NCI-H2171 treated with DMSO at 0.1 percent for 48 hours (cell line): Measurements from ENCODE around the gene DCP1B.
A peak's percentile ranks its signal among the peaks of the same experiment; 100 is the strongest.
"Not testable (repeated sequence)": the region's sequence is repeated elsewhere in the genome, so short reads cannot be mapped to it uniquely, and the experiment has no call there.

ENCODE experiments used
- DNase-seq: peaks from one replicate; lab custom pipeline; 2025; lab: John Stamatoyannopoulos, UW

Gene DCP1B

GRCh38 chr12:1974812-1975211, 29.4 kb downstream of the DCP1B start:
- DNase-seq, result no peak

GRCh38 chr12:1972856-1973317, 31.4 kb downstream of the DCP1B start:
- DNase-seq, result no peak

GRCh38 chr12:1972260-1972659, 32.0 kb downstream of the DCP1B start:
- no peak for DNase-seq

- no peak for DNase-seq
Measured at GRCh38 chr12:1970331-1970900, 33.8 kb downstream of the DCP1B start.

- no peak for DNase-seq
Measured at GRCh38 chr12:1966561-1967226, 37.6 kb downstream of the DCP1B start.

GRCh38 chr12:1965916-1966315, 38.3 kb downstream of the DCP1B start:
- DNase-seq, result no peak

- no peak for DNase-seq
Measured at GRCh38 chr12:1962051-1963020, 41.9 kb downstream of the DCP1B start.

- DNase-seq, result no peak
Measured at GRCh38 chr12:1956716-1957115, 47.5 kb downstream of the DCP1B start.

GRCh38 chr12:1949771-1950470, 54.3 kb downstream of the DCP1B start:
- DNase-seq, result no peak

DNA sequence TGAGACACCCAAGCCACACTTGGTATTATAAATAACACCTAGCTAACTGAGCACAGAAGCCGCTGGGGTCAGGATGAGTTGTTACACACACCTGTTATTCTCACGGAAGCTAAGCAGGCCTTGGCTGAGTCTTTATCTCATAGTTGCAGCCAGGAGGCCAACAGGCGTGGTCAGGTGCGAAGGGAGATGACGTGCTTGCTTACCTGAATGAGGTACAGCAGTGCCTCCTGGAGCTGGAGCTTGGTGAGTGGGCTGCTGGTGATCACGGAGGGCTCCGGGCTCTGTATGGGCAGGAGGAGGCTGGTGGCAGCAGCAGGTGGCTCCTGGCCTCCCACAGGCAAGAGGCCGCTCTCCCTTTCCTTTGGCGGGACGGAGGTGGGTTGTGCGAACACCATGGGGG, 55.4 kb downstream of the DCP1B start:
- DNase-seq, result no peak

- DNase-seq, result no peak
Measured at GRCh38 chr12:1947081-1947480, 57.2 kb downstream of the DCP1B start.

GRCh38 chr12:1946296-1946695, 58.0 kb downstream of the DCP1B start:
- DNase-seq, result no peak

- DNase-seq, result not testable (repeated sequence)
Measured at GRCh38 chr12:1945502-1945901, 58.8 kb downstream of the DCP1B start.

GRCh38 chr12:1939801-1940607, 64.3 kb downstream of the DCP1B start:
- peak; percentile 96 for DNase-seq

DNA sequence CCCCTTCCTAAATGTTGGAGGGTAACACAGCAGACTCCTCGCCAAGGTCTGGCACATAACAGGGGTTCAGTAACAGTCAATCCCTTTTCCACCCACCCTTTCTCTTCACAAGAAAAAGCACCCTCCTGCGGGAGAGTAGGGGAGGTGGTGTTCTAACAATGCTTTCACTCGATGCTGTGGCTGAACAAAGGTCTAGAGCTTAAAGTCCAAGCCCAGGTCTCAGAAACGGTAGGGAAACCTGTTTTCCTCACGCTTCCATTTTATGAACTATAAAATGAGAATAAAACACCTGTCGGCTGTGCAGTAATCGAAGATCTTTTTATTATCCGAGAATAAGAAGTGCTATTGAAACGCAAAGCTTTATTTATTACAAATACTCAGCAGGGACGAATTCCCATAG, 64.9 kb downstream of the DCP1B start:
- no peak for DNase-seq

GRCh38 chr12:1937481-1938224, 66.6 kb downstream of the DCP1B start:
- DNase-seq, result peak; percentile 34

- peak; percentile 97 for DNase-seq
Measured at GRCh38 chr12:1936406-1937320, 67.6 kb downstream of the DCP1B start.

DNA sequence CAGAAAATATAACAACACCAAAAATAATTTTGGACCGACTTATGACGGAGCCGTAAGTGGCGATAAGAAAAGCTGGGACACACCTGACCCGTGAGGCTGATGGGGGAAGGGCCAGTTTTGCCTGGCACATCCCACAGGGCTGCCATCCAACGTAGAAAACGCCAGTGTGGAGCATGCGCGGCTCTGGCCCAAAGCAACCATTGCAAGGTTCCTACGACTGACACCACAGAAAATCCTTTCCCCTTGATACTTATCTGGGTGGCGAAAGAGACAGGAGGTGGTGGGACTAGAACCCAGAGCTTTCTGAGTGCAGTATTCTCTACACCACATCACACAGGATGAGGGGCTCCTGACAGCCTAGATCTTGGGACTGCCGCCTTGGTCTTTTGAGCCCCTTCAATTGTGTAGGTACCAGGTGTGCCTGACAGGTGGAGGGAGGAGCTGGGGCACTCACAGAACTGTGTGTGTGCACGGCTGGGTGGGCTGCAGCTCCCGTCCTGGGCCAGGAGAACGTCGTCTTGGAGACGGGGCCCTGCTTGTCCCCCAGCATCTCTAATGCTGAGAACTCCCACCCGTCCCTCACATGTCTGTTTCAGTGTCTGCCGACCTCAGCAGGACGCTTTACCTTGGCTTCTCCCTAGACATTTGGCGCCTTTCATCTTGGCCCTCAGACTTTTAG, 68.4 kb downstream of the DCP1B start:
- DNase-seq, result peak; percentile 95

DNA sequence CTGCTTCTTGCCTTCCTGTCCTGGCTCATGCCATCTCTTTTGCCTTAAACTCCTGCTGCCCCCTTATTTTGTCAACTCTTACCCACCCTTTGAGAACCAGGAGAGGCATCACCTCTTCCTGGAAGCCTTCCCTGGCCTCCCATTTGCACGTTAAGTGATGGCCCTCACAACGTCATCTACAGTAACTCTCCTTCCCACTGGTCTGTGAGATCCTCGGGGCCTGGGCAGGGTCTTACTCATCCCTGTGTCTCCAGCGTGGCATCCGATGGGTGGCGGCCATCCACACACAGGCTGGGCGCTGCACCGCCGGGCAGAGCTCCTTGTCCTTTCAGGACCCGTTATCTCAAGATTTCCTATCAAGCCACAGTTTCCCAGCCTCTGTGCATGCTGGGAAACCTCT, 69.0 kb downstream of the DCP1B start:
- DNase-seq, result no peak
